HEK293T (cell line): ENCODE measurements around the gene TRERF1.

Experiments used
- BHLHE40 ChIP-seq: fragments of 450-650 bp; IDR thresholded peaks from 2 replicates; pipeline ENCODE4 v1.6.1; 2016; ENCODE audit warnings: mild to moderate bottlenecking, moderate library complexity, borderline replicate concordance
- CTBP1 ChIP-seq: fragments of 450-650 bp; IDR thresholded peaks from 2 replicates; pipeline ENCODE4 v1.6.1; 2016; ENCODE audit warnings: borderline replicate concordance
- ELF4 ChIP-seq: fragments of 450-650 bp; IDR thresholded peaks from 2 replicates; pipeline ENCODE4 v1.6.1; 2017; ENCODE audit warnings: antibody characterized with exemption
- FOXA1 ChIP-seq: fragments of 450-650 bp; IDR thresholded peaks from 2 replicates; pipeline ENCODE4 v1.6.1; 2016; ENCODE audit warnings: mild to moderate bottlenecking
- FOXK2 ChIP-seq: fragments of 450-650 bp; IDR thresholded peaks from 2 replicates; pipeline ENCODE4 v1.6.1; 2016; ENCODE audit warnings: mild to moderate bottlenecking
- FOXM1 ChIP-seq: fragments of 450-650 bp; IDR thresholded peaks from 2 replicates; pipeline ENCODE4 v1.6.1; 2017; ENCODE audit warnings: mild to moderate bottlenecking, borderline replicate concordance
- HDGF ChIP-seq: fragments of 450-650 bp; IDR thresholded peaks from 2 replicates; pipeline ENCODE4 v1.6.1; 2017; ENCODE audit warnings: antibody characterized with exemption, borderline replicate concordance
- SUZ12 ChIP-seq: fragments of 450-650 bp; IDR thresholded peaks from 2 replicates; pipeline ENCODE4 v1.6.1; 2016; ENCODE audit warnings: mild to moderate bottlenecking
- ZNF384 ChIP-seq: fragments of 450-650 bp; IDR thresholded peaks from 2 replicates; pipeline ENCODE4 v1.6.1; 2016
- TF ChIP-seq, protein P1 (sequence below): fragments of 450-650 bp; IDR thresholded peaks from 2 replicates; pipeline ENCODE4 v1.6.1; 2016

DNA sequence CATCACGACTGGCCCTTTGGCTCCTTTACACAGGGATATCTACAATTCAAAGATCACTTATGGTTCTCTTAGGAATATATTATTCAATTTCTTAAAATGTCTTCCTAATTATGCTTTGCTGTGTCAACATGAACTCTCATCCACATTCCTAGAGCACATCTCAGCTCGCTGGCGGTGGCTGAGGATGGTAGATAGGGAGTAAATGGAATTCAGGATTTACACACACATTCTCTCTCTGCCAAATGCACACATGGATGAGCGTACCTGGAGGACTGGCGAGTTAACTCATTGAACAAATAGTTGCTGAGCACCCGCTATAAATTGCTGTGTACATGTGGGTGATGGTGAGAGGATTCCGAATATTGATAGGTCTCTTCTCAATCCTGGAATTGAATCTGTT lies 229.3 kb downstream of the TRERF1 start:
- TF ChIP-seq FOXK2: no peak
- no peak for TF ChIP-seq FOXA1
- no peak for TF ChIP-seq ELF4
- no peak for TF ChIP-seq CTBP1
- TF ChIP-seq SUZ12: no peak
- TF ChIP-seq BHLHE40: no peak
- no peak for TF ChIP-seq FOXM1
- TF ChIP-seq HDGF: no peak
- no peak for TF ChIP-seq ZNF384
- TF ChIP-seq, protein P1, sequence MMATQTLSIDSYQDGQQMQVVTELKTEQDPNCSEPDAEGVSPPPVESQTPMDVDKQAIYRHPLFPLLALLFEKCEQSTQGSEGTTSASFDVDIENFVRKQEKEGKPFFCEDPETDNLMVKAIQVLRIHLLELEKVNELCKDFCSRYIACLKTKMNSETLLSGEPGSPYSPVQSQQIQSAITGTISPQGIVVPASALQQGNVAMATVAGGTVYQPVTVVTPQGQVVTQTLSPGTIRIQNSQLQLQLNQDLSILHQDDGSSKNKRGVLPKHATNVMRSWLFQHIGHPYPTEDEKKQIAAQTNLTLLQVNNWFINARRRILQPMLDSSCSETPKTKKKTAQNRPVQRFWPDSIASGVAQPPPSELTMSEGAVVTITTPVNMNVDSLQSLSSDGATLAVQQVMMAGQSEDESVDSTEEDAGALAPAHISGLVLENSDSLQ: no peak
